C1 segment of cervical spinal cord (tissue), 14 donors: ENCODE data around the gene FAM187B.

Source experiments
- DNase-seq, 14 donors: peaks; one replicate each; lab custom pipeline; 2025; lab: John Stamatoyannopoulos, UW

FAM187B gene

DNA sequence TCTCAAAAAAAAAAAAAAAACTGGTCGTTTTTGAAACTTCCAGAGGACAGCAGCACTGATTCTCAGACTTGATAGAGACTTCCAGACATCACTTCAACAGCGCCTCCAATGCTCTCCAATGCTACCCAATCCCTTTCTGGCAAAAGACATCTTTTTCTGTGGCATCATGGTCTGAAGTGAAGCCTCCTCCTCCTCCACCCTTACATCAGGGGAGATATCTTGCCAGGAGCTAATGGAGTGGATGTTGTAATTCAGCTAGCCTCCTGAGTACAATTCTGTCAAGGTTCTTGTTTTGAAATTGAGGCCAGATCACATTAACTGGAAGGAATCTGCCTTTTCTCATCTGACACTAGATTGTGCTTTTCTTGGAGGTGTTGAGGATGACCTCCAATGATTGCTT is 49.8 kb downstream of the FAM187B start:
- DNase-seq, result no peak

DNA sequence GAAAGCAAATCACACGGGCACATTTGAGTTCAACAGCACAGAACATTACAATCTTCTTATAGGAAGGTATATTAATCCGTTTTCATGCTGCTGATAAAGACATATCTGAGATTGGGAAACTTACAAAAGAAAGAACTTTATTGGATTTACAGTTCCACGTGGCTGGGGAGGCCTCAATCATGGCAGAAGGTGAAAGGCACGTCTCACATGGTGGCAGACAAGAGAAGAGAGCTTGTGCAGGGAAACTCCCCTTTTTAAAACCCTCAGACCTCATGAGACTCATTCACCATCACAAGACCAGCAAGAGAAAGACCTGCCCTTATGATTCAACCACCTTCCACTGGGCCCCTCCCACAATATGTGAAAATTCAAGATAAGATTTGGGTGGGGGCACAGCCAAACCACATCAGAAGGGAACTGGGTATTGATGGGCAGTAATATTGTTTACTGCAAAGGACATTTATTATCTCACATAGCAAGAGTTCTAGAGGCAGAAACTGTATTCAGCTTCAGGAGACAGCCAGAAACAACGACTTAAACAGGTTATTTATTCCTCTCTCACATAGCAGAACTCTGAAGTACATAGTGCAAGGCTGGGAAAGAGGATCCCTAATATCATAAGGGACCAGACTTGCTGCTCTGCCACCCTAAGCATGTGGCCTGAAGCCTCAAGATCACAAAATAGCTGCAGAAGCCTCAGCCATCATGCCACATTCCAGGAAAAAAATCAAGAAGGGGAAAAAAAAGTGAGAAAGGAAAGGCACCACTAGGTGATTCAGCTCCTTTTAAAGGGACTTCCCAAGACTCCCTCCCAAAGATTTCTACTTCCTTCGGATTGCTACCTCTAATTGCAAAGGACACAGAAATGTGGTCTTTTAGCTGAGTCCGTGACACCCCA is 50.9 kb downstream of the FAM187B start:
- no peak for DNase-seq

DNA sequence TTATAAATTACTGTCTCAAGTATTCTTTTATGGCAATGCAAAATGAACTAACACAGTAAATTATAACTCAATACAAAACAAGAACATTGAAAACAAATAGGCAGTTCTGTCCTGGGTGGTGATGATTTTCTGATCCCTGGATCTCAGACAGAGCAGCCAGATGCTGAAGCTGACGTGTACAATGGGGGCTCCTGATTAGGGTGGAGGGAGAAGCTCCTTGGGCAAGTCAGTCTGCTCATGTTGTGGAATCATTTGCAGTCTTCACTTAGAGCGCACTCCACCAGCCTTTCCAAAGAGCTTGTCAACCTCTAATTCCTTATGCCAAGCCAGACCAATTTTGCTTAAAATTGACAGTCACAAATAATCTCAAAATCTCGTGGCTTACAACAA is 52.4 kb downstream of the FAM187B start:
- no peak for DNase-seq
